Activated T-helper 2 cell treated with anti-CD3 and anti-CD28 coated beads, Interferon-gamma antibody, Interleukin-2, Interleukin-4, amounts not matched to agents 10 μg/mL and 5 μg/mL and 100 μg/mL, durations not matched to agents 14 hours and 24 hours and 36 hours (primary cell): ENCODE results near the gene KDM5C. TPM values are rescaled to one million over a fixed set of nuclear protein-coding genes. Genes with fewer than 3 reads are reported as not detected.

ENCODE experiments used
- DNase-seq: peaks from one replicate; pipeline ENCODE4 v3.0.0; 2021; ENCODE audit warnings: low spot score
- H3K27ac Mint-ChIP-seq: one replicate; pipeline ENCODE4 v1.8.0; 2021; ENCODE audit warnings: mixed read lengths
- H3K27me3 Mint-ChIP-seq: one replicate; pipeline ENCODE4 v1.8.0; 2021; ENCODE audit warnings: low read depth, mixed read lengths
- H3K36me3 Mint-ChIP-seq: one replicate; pipeline ENCODE4 v1.8.0; 2021; ENCODE audit warnings: low read depth, mixed read lengths
- H3K4me1 Mint-ChIP-seq: one replicate; pipeline ENCODE4 v1.8.0; 2021; ENCODE audit warnings: low read depth, mixed read lengths
- H3K4me3 Mint-ChIP-seq: one replicate; pipeline ENCODE4 v1.8.0; 2021; ENCODE audit warnings: low read depth, mild to moderate bottlenecking, moderate library complexity, mixed read lengths
- H3K9me3 Mint-ChIP-seq: one replicate; pipeline ENCODE4 v1.8.0; 2021; ENCODE audit warnings: mixed read lengths
- intact Hi-C: fragments of 100-400 bp; cut with micrococcal nuclease; formaldehyde crosslinking; loops from one replicate; pipeline ENCODE4 v1.15.1; 2023
- total RNA-seq: library from RNA; stranded (reverse); gene quantifications from 2 replicates; pipeline ENCODE4 v1.2.3, GENCODE V29; 2022

Gene KDM5C
- 98.3 and 111 TPM in 2 replicates for total RNA-seq

DNA sequence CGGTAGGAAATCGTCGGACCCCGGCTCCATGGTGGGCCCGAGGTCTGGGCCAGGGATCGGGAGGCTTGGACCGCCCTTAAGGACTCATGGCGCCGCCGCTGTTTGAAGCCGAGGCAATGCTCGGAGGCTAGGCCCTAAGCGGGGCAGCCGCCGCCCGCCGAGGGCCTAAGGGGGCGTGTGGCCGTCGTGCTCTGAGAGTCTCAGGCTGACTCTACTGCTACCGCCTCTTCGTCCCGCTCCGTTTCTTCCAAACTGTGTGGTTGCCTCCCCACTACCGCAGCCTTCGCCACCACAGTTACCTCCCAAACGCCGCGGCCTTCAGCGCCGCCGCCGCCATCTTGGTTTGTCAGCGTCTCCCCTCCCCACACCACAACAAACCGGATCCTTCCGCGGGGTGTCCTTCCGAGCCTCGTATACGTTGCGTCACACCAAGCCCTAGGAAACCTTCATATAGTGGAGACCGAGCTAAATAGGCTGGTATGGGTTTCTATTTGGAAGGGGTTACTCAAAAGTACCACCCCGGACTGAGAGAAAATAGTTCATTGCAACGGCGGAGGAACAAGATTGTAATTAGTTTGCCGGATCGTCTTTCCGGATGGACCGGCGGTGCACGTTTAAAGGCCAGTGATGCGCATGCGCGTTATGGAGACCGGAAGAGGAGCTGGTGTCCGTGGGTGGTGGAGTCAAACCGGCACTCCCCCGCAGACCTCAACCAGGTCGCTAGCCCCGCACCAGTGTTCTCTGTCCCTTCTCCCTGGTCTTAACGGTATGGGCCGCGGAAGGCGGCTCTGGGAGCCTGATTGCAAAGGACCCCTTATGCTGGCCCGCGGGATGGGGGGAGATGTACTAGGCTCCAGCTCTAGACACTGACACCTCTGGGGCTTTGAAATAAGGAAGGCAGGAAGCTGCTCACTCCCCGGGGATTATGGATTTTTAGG lies at the start of gene KDM5C:
Gene KDM5C (minus strand): TSS at position 348 of the 938 bp plus-strand sequence. CDS start 318 bp downstream, at position 30.
- Mint-ChIP-seq H3K27me3 (no peaks in the 10 kb centered on the region), H3K27ac (peak within 1 kb of the TSS; percentile 98), H3K9me3 (no peaks in the 10 kb centered on the region), H3K4me3 (peak within 1 kb of the TSS; percentile 93), H3K36me3 (peaks cover 34% of the 10 kb centered on the region), H3K4me1 (peaks cover 39% of the 10 kb centered on the region)
- intact Hi-C loops, result loop anchor here (1.0 to 10.0 kb wide), 3 partner anchors 150 to 819 kb away; partner anchors contain the start of genes HSD17B10 and PHF8
- DNase-seq, result peak; percentile 85

DNA sequence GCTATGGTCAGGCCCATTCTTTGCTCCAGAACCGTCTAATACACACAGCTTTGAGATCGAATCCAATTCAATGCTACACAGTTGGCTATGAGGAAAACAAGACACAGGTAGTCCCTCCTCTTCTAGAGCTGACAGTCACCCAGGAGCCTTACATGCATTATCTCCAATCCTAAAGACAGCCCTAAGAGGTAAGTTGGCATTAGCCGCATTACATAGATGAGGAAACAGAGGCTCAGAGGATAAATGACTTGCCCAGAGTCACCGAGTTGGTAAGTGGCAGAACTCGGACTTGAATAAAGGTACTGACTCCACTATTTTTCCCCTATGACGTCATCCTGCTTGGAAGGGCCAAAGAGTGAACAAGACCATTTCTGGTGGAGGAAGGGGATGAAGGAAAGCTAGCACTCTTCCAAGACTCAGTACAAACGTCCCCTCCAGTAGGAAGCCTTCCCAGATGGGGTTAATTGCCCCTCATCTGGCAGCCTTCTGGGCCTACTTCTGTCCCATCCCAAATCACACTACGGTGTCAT lies 47.9 kb upstream of the KDM5C start:
- Mint-ChIP-seq H3K4me3 (no peak overlapping the region), H3K9me3 (no peaks in the 10 kb centered on the region), H3K36me3 (no peaks in the 10 kb centered on the region), H3K27me3 (peaks cover 5% of the 10 kb centered on the region), H3K4me1 (no peaks in the 10 kb centered on the region), H3K27ac (no peak overlapping the region)
- intact Hi-C loops, result no loop called here
- DNase-seq, result no peak

DNA sequence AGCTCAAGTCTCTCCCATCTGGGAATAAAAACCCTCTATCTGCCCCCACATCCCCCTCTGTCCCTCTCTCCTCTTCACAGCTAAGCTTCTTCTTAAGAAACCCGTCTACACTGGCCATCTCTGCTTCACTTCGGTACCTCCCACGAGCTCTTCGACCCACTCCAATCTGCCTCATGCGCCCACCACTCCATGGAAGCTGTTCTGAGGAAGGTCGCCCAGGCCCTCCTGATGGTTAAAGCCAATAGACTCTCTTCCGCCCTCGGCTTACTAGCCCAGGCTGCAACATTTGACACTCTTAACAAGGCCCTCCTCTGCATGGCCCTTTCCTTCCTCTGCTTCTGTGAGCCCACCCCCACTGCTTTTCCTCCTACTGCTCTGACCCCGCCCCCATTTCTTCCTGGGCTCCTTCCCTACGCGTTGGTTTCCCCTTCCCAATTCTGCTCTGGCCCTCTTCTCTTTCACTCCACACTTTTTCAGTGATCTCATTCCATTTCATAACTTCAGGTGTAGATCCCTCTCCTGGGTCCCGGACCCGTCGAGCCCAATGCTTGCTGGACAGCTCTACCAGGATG lies 44.6 kb upstream of the KDM5C start:
- DNase-seq, result no peak
- intact Hi-C loops, result no loop called here
- Mint-ChIP-seq H3K27ac (no peak overlapping the region), H3K4me3 (no peak overlapping the region), H3K36me3 (no peaks in the 10 kb centered on the region), H3K4me1 (peaks cover 1% of the 10 kb centered on the region), H3K9me3 (no peaks in the 10 kb centered on the region), H3K27me3 (peaks cover 11% of the 10 kb centered on the region)

DNA sequence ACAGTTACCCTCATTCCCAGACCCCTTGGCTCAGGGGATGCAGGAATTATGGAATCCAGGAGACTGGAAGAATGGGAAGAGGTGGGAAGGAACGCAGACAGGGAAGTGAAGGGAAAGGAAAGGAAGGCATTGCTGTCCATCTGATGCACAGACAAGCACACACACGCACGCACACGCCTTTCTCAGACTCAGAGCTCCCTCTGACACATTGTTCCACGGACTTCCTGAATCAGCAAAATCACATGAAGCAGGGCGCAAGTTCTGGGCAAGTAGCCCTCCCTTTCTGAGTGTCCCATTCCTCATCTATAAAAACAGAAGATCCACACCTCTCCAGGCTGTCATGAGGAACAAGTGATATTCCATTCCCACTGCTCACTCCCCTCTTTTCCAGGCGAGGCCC lies 43.2 kb upstream of the KDM5C start:
- Mint-ChIP-seq H3K27ac (no peak overlapping the region), H3K36me3 (no peaks in the 10 kb centered on the region), H3K4me1 (peaks cover 13% of the 10 kb centered on the region), H3K4me3 (no peak overlapping the region), H3K27me3 (peaks cover 9% of the 10 kb centered on the region), H3K9me3 (no peaks in the 10 kb centered on the region)
- DNase-seq, result no peak
- intact Hi-C loops, result no loop called here

DNA sequence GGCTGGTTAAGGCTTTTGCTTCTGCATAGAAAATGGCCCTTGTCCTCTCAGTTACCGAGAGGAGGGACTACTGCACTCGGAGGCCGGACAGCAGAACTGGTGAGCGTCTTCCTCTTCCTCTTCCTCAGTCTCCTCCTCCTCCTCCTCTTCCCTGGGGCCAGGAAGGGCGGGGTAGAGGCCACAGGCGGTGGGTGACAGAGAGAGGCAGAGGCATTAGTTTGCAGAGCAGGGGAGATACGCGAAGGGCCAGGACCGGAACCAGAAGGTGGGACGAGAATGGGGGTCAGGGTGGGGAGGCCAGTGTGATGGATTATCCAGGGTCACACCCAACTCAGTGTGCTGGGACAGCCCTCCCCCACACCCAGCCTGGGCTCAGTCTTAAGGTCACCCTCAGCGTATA lies 41.9 kb upstream of the KDM5C start:
- intact Hi-C loops, result no loop called here
- Mint-ChIP-seq H3K27me3 (peaks cover 11% of the 10 kb centered on the region), H3K4me1 (peaks cover 22% of the 10 kb centered on the region), H3K27ac (no peak overlapping the region), H3K9me3 (no peaks in the 10 kb centered on the region), H3K36me3 (no peaks in the 10 kb centered on the region), H3K4me3 (no peak overlapping the region)
- no peak for DNase-seq

DNA sequence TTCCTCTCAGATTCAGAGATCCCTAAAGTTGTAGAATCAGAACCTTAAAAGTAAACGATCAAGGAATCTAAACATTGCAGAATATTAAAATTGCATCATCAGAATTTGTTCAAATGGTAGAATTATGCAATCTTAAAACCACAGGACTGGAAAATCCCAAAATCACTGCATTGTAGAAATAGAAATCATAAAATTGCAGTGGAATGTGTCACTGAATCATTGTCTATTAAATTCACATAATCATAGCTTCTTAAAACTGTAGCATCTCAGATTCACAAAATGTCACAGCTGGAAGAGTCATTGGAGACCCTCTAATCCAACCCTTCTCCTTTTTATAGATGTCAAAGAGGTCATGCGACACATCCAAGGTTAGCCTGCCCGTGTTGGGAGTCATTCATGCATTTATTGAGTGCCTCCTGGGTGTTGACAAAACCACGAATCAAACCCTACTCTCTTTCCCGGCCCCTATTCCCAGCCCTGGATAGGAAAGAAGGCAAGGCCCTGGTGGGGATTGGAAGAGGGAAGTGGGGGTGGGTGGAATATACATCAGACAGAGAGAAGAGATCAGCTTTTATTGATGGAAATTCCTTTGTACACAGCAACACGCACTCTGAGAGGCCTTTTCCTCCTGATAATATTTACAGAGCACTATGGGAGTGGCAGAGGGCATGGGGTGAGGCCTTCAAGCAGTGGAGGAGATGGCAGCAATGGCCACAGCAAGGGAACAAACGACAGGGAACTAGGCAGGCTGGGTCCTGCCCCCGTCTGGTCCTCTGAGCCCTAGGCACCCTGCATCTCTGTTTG lies 41.0 kb upstream of the KDM5C start:
- peaks cover 29% of the 10 kb centered on the region for H3K4me1 Mint-ChIP-seq
- no peaks in the 10 kb centered on the region for H3K36me3 Mint-ChIP-seq
- no peak overlapping the region for H3K27ac Mint-ChIP-seq

DNA sequence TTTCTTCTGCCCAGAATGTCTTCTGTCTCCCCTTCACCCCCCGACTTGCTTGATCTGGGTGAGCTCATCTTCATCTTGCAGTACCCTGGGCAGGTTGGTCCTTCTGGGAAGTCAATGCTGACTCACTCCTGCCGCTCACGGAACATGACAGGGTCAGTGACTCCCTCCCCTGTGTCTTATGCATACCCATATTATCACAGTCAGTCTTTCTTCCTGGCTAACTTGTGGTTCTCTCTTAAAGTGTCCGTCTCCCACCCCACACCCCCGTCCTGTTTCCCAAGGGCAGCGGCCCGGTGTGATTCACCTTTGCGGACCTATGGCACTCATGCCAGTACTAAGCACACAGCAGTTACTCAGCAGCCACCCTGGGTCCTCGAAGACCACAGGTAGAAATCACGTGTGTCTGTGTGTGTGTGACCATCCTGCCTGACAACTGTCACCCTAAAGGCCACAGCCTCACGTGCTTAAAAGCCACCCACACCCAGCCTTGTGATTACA lies 38.6 kb upstream of the KDM5C start:
- H3K36me3 Mint-ChIP-seq, result no peaks in the 10 kb centered on the region
- intact Hi-C loops, result no loop called here
- H3K4me1 Mint-ChIP-seq, result peaks cover 29% of the 10 kb centered on the region
- H3K4me3 Mint-ChIP-seq, result peak overlapping the region; percentile 59
- H3K27me3 Mint-ChIP-seq, result peaks cover 21% of the 10 kb centered on the region
- DNase-seq, result no peak
- H3K9me3 Mint-ChIP-seq, result no peaks in the 10 kb centered on the region
- peak overlapping the region; percentile 81 for H3K27ac Mint-ChIP-seq

More for the DNA sequence above, 41.0 kb upstream of the KDM5C start:
- peaks cover 18% of the 10 kb centered on the region for H3K27me3 Mint-ChIP-seq
- intact Hi-C loops, result no loop called here
- no peaks in the 10 kb centered on the region for H3K9me3 Mint-ChIP-seq
- no peak overlapping the region for H3K4me3 Mint-ChIP-seq
- DNase-seq, result no peak

DNA sequence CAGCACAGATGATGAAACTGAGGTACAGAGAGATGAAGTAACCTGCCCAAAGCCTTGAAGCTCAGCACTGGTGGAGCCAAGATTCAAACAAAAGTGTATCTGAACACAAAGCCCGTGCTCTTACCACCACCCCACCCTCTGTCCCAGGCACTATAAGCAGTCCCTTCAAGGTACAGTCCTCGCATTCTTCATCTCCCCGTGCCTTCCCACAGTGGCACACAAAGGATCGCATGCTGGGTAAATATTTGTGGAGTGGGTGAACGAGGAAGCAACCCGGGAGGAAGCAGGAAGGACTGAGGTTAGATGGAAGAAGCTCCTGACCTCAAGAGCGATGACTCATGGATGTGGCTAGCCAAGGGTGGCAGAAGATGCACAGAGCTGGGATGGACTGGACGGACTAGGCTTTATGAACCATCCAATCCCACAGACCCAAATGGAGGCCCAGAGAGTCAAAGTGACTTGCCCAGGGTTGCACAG lies 37.9 kb upstream of the KDM5C start:
- no peak for DNase-seq
- peaks cover 29% of the 10 kb centered on the region for H3K4me1 Mint-ChIP-seq
- intact Hi-C loops, result no loop called here
- H3K27ac Mint-ChIP-seq, result no peak overlapping the region
- no peaks in the 10 kb centered on the region for H3K9me3 Mint-ChIP-seq
- H3K36me3 Mint-ChIP-seq, result no peaks in the 10 kb centered on the region
- no peak overlapping the region for H3K4me3 Mint-ChIP-seq
- peaks cover 21% of the 10 kb centered on the region for H3K27me3 Mint-ChIP-seq

DNA sequence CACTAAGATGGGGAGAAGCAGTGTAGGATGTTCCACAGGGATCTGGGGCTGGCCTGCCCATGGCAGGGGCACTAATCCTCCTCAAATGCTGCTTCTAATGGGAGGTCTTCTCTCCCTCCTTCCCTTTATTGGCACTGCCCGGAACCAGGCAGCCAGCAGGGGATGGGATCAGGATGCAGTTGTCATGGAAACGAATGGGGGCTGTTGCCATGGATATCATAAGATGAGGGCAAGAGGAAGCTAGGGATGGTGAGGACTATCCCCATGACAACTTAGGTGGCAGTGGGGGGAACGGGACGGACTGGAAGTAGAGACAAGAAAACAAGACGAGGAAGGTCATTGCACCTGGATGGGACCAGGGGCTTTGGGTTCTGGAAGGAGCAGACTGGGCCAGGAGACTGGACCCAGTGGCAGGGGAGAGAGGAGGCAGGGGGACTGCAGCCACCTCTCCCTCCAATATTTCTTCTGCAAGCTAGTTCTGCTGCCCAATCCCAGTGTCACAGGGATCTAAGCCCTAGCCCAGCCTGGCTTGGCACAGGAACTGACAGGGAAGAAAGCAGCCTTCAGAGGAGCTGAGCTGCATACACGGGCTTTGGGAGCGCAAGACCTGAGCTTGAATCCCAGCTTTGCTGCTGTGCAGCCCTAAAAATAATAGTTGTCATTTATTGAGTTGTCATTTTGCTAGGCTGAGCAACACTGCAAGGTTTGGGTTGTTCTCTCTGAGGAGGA lies 37.3 kb upstream of the KDM5C start:
- H3K4me1 Mint-ChIP-seq, result peaks cover 29% of the 10 kb centered on the region

DNA sequence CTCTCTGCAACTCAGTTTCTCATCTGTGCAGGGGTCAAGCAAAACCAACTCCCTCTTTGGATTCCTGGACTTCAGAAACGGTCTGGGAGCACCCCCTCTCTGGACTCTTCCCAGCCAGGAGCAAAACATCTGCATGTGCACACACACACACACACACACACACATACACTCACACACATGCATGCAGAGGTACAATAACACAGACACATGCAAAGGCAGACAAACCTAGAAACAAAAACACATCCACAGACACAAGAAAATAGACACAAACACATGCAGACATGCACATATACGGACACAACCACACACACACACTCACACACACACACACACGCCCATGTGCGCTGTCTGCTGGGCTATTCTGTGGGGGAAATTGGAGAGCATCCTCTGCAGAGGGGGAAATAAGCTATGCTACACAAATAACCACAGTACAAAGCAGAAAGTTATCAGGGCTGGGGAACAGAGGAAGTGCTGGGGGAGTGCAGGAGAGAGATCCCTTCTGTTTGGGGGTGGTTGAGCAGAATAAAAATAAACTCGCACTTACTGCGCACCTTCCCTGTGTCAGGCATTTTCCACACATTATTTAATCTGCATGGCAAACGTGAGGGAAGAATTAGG lies 36.5 kb upstream of the KDM5C start:
- Mint-ChIP-seq H3K27me3 (peaks cover 21% of the 10 kb centered on the region), H3K27ac (no peak overlapping the region), H3K36me3 (no peaks in the 10 kb centered on the region), H3K4me3 (no peak overlapping the region), H3K4me1 (peaks cover 29% of the 10 kb centered on the region), H3K9me3 (no peaks in the 10 kb centered on the region)
- no peak for DNase-seq
- intact Hi-C loops, result no loop called here

More for the DNA sequence above, 37.3 kb upstream of the KDM5C start:
- H3K27me3 Mint-ChIP-seq, result peaks cover 21% of the 10 kb centered on the region
- intact Hi-C loops, result no loop called here
- no peaks in the 10 kb centered on the region for H3K36me3 Mint-ChIP-seq
- H3K9me3 Mint-ChIP-seq, result no peaks in the 10 kb centered on the region
- DNase-seq, result no peak
- no peak overlapping the region for H3K4me3 Mint-ChIP-seq
- no peak overlapping the region for H3K27ac Mint-ChIP-seq

DNA sequence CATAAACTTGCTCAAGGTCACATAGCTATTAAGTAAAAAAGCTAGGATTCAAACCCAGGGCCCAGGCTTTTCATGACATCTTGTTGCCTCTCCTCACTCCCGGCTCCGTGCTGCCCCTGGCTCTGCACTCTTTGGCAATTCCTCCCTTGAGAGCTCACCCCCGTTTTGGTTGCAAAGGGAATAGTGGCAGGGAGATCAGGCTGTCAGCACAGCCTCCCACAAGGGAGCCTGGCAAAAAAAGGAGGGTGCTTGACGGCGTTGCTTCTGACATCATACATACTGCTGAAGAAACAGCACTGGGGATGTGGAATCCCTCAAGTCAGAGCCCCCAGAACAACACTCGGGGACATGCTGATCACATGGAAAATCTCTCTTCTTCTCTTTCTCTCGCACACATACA lies 35.8 kb upstream of the KDM5C start:
- Mint-ChIP-seq H3K27ac (no peak overlapping the region), H3K27me3 (peaks cover 18% of the 10 kb centered on the region), H3K36me3 (no peaks in the 10 kb centered on the region), H3K4me3 (no peak overlapping the region), H3K9me3 (no peaks in the 10 kb centered on the region), H3K4me1 (peaks cover 29% of the 10 kb centered on the region)
- no peak for DNase-seq
- intact Hi-C loops, result no loop called here
